A549 (cell line): Measurements from ENCODE around the gene PITPNM1. TPM values are rescaled to one million over a fixed set of nuclear protein-coding genes. Genes with fewer than 3 reads are reported as not detected.
A peak's percentile ranks its signal among the peaks of the same experiment; 100 is the strongest.

Source experiments
- BCL3 ChIP-seq: fragments of >200 bp; sonication (Bioruptor Twin); formaldehyde crosslinking; IDR thresholded peaks from 3 replicates; pipeline ENCODE4 v1.6.1; 2016
- BHLHE40 ChIP-seq: IDR thresholded peaks from 2 replicates; pipeline ENCODE4 v1.6.1; 2012; ENCODE audit warnings: low read depth, low read length, inconsistent platforms
- CBX2 ChIP-seq: fragments of 200-600 bp; sonication (generic); IDR thresholded peaks from 2 replicates; pipeline ENCODE4 v1.6.1; 2016; ENCODE audit warnings: low read depth, mild to moderate bottlenecking, borderline replicate concordance
- CBX8 ChIP-seq: fragments of 200-600 bp; sonication (generic); IDR thresholded peaks from 2 replicates; pipeline ENCODE4 v1.6.1; 2016
- CEBPB ChIP-seq, 2 experiments: fragments of >200 bp in 1 of 2; sonication (Bioruptor Twin) in 1 of 2; formaldehyde crosslinking in 1 of 2; IDR thresholded peaks; 2 replicates each; pipeline ENCODE4 v1.6.1; 2012 to 2016
- CHD2 ChIP-seq: fragments of 150-350 bp; IDR thresholded peaks from 2 replicates; pipeline ENCODE4 v1.6.1; 2014; ENCODE audit warnings: low read length; ENCODE audit not compliant: partially characterized antibody
- E2F6 ChIP-seq: IDR thresholded peaks from 2 replicates; pipeline ENCODE4 v1.6.1; 2012; ENCODE audit warnings: low read depth, borderline replicate concordance
- ELK1 ChIP-seq: fragments of 150-350 bp; IDR thresholded peaks from 2 replicates; pipeline ENCODE4 v1.6.1; 2014; ENCODE audit warnings: low read depth, mild to moderate bottlenecking, low read length
- FOSB ChIP-seq: fragments of 250-450 bp; sonication (Bioruptor Pico); IDR thresholded peaks from 2 replicates; pipeline ENCODE4 v1.5.0; 2020; ENCODE audit warnings: mild to moderate bottlenecking, moderate library complexity
- HOXA7 ChIP-seq: fragments of 250-450 bp; sonication (Bioruptor Pico); IDR thresholded peaks from 2 replicates; pipeline ENCODE4 v1.5.0; 2020; ENCODE audit warnings: mild to moderate bottlenecking, moderate library complexity
- HOXB13 ChIP-seq: fragments of 250-450 bp; sonication (Bioruptor Pico); IDR thresholded peaks from 2 replicates; pipeline ENCODE4 v1.5.0; 2020; ENCODE audit warnings: low read depth, mild to moderate bottlenecking, moderate library complexity
- JUNB ChIP-seq: fragments of >200 bp; sonication (Bioruptor Twin); formaldehyde crosslinking; IDR thresholded peaks from 2 replicates; pipeline ENCODE4 v1.6.1; 2016
- KDM1A ChIP-seq: fragments of 200-600 bp; sonication (generic); IDR thresholded peaks from 2 replicates; pipeline ENCODE4 v1.6.1; 2016; ENCODE audit warnings: low read depth, mild to moderate bottlenecking
- KDM5A ChIP-seq: fragments of 200-600 bp; sonication (generic); IDR thresholded peaks from 2 replicates; pipeline ENCODE4 v1.6.1; 2016; ENCODE audit warnings: antibody characterized with exemption, mild to moderate bottlenecking
- MAFK ChIP-seq: fragments of 450-650 bp; IDR thresholded peaks from 2 replicates; pipeline ENCODE4 v1.6.1; 2014; ENCODE audit not compliant: partially characterized antibody
- MAX ChIP-seq: IDR thresholded peaks from 2 replicates; pipeline ENCODE4 v1.6.1; 2012
- MAZ ChIP-seq: fragments of 150-350 bp; IDR thresholded peaks from 2 replicates; pipeline ENCODE4 v1.6.1; 2014; ENCODE audit warnings: antibody characterized with exemption, low read depth, low read length, borderline replicate concordance
- MYC ChIP-seq: IDR thresholded peaks from 2 replicates; pipeline ENCODE4 v1.6.1; 2012; ENCODE audit warnings: mild to moderate bottlenecking, inconsistent platforms, low read length, improper control_type of control experiment, borderline replicate concordance
- NFE2L2 ChIP-seq: fragments of 150-350 bp; conservative IDR thresholded peaks from 2 replicates; pipeline ENCODE4 v1.6.1; 2014; ENCODE audit warnings: low read length
- NR3C1 ChIP-seq: fragments of >200 bp; sonication (Bioruptor Twin); formaldehyde crosslinking; IDR thresholded peaks from 3 replicates; pipeline ENCODE4 v1.6.1; 2017
- PHF8 ChIP-seq: fragments of 200-600 bp; sonication (generic); IDR thresholded peaks from 2 replicates; pipeline ENCODE4 v1.6.1; 2016; ENCODE audit warnings: low read depth, mild to moderate bottlenecking, antibody characterized with exemption, moderate library complexity, borderline replicate concordance
- POLR2A ChIP-seq: IDR thresholded peaks from 2 replicates; pipeline ENCODE4 v1.6.1; 2012; ENCODE audit warnings: mild to moderate bottlenecking, low read length
- POLR2AphosphoS2 ChIP-seq: conservative IDR thresholded peaks from 2 replicates; pipeline ENCODE4 v1.6.1; 2012; ENCODE audit warnings: low read length, improper control_type of control experiment, inconsistent platforms
- RNF2 ChIP-seq: fragments of 200-600 bp; sonication (generic); IDR thresholded peaks from 2 replicates; pipeline ENCODE4 v1.6.1; 2016; ENCODE audit warnings: low read depth, mild to moderate bottlenecking, antibody characterized with exemption, moderate library complexity, borderline replicate concordance
- SMC3 ChIP-seq: fragments of >200 bp; sonication (Bioruptor Twin); formaldehyde crosslinking; IDR thresholded peaks from 3 replicates; pipeline ENCODE4 v1.6.1; 2018; ENCODE audit warnings: inconsistent platforms
- SREBF2 ChIP-seq: fragments of 450-650 bp; IDR thresholded peaks from 2 replicates; pipeline ENCODE4 v1.6.1; 2014; ENCODE audit warnings: mild to moderate bottlenecking, moderate library complexity
- TFCP2L1 ChIP-seq: fragments of 250-450 bp; sonication (Bioruptor Pico); IDR thresholded peaks from 2 replicates; pipeline ENCODE4 v1.5.0; 2021; ENCODE audit warnings: mild to moderate bottlenecking
- ZC3H11A ChIP-seq: fragments of 450-650 bp; IDR thresholded peaks from 2 replicates; pipeline ENCODE4 v1.6.1; 2014; ENCODE audit warnings: antibody characterized with exemption, mild to moderate bottlenecking
- ZFP36 ChIP-seq: fragments of 450-650 bp; IDR thresholded peaks from 2 replicates; pipeline ENCODE4 v1.6.1; 2014; ENCODE audit warnings: borderline replicate concordance; ENCODE audit not compliant: partially characterized antibody
- ZNF302 ChIP-seq: fragments of 250-450 bp; sonication (Bioruptor Pico); IDR thresholded peaks from 2 replicates; pipeline ENCODE4 v1.9.0; 2021; ENCODE audit warnings: inconsistent platforms, mild to moderate bottlenecking, moderate library complexity
- ZSCAN20 ChIP-seq: fragments of 250-450 bp; sonication (Bioruptor Pico); IDR thresholded peaks from 2 replicates; pipeline ENCODE4 v1.8.0; 2022; ENCODE audit warnings: mild to moderate bottlenecking, moderate library complexity
- polyA plus RNA-seq, 4 experiments: library from polyadenylated mRNA; depleted of rRNA in 3 of 4; stranded (reverse); fragments of >200 nt; fragmentation: RNase III in 1 of 4; extraction: RNeasy Plus Mini Kit Qiagen cat#74134 plus additional on column Dnase treatment in 1 of 4; gene quantifications; 2 replicates in 3 of 4; 3 replicates in 1 of 4; pipeline ENCODE4 v1.2.3, GENCODE V29; 2011 to 2017
- TF ChIP-seq, protein P1 (sequence below): fragments of 450-650 bp; IDR thresholded peaks from 2 replicates; pipeline ENCODE4 v1.6.1; 2014; ENCODE audit warnings: antibody characterized with exemption
- TF ChIP-seq, protein P2 (sequence below): fragments of 250-450 bp; sonication (Bioruptor Pico); IDR thresholded peaks from 2 replicates; pipeline ENCODE4 v1.5.0; 2020; ENCODE audit warnings: low read depth, mild to moderate bottlenecking, moderate library complexity
- TF ChIP-seq, protein P3 (sequence below): fragments of >200 bp; sonication (Bioruptor Twin); formaldehyde crosslinking; IDR thresholded peaks from 2 replicates; pipeline ENCODE4 v1.6.1; 2016
- TF ChIP-seq, protein P4 (sequence below): fragments of 200-600 bp; sonication (generic); IDR thresholded peaks from 2 replicates; pipeline ENCODE4 v1.6.1; 2016; ENCODE audit warnings: antibody characterized with exemption, mild to moderate bottlenecking, moderate library complexity

Gene PITPNM1
- polyA plus RNA-seq, 2 of the 4 experiments (the other 2 are of a cell fraction), result 14.2 to 42.0 TPM

GRCh38 chr11:67468759-67469507, 36.2 kb downstream of the PITPNM1 start, which contains the start of gene TMEM134 (continued):
- TF ChIP-seq BCL3 (peak; percentile 80; the same call in 2 of the 3 replicates), MAX (peak; percentile 74), HOXA7 (CRISPR knock-in tag) (no peak), BHLHE40 (no peak), MAZ (no peak; the same call in 1 of the 2 replicates), FOSB (CRISPR knock-in tag) (no peak), JUNB (no peak), ELK1 (no peak), TFCP2L1 (CRISPR knock-in tag) (no peak), SREBF2 (no peak), HOXB13 (CRISPR knock-in tag) (no peak), PHF8 (0 out of 2 replicates have a peak, but pooled peaks have one; percentile 22), ZFP36 (no peak), ZC3H11A (no peak), NR3C1 (no peak), ZNF302 (CRISPR knock-in tag) (no peak), KDM1A (no peak), POLR2A (peak; percentile 73), KDM5A (no peak; the same call in 1 of the 2 replicates), CHD2 (no peak), CBX2 (no peak), ZSCAN20 (CRISPR knock-in tag) (no peak), CEBPB (IDR thresholded peaks at IDR 0.05) (no peak), MAFK (no peak), CBX8 (no peak), SMC3 (peak; percentile 84), POLR2AphosphoS2 (no peak), E2F6 (0 out of 2 replicates have a peak, but pooled peaks have one; percentile 25), MYC (peak; percentile 71; the same call in 1 of the 2 replicates), NFE2L2 (no peak), RNF2 (no peak)
- TF ChIP-seq, protein P1, sequence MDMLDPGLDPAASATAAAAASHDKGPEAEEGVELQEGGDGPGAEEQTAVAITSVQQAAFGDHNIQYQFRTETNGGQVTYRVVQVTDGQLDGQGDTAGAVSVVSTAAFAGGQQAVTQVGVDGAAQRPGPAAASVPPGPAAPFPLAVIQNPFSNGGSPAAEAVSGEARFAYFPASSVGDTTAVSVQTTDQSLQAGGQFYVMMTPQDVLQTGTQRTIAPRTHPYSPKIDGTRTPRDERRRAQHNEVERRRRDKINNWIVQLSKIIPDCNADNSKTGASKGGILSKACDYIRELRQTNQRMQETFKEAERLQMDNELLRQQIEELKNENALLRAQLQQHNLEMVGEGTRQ, result no peak
- TF ChIP-seq, protein P2, sequence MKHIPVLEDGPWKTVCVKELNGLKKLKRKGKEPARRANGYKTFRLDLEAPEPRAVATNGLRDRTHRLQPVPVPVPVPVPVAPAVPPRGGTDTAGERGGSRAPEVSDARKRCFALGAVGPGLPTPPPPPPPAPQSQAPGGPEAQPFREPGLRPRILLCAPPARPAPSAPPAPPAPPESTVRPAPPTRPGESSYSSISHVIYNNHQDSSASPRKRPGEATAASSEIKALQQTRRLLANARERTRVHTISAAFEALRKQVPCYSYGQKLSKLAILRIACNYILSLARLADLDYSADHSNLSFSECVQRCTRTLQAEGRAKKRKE (CRISPR knock-in tag), result no peak
- TF ChIP-seq, protein P3, sequence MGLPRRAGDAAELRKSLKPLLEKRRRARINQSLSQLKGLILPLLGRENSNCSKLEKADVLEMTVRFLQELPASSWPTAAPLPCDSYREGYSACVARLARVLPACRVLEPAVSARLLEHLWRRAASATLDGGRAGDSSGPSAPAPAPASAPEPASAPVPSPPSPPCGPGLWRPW, result no peak
- TF ChIP-seq, protein P4, sequence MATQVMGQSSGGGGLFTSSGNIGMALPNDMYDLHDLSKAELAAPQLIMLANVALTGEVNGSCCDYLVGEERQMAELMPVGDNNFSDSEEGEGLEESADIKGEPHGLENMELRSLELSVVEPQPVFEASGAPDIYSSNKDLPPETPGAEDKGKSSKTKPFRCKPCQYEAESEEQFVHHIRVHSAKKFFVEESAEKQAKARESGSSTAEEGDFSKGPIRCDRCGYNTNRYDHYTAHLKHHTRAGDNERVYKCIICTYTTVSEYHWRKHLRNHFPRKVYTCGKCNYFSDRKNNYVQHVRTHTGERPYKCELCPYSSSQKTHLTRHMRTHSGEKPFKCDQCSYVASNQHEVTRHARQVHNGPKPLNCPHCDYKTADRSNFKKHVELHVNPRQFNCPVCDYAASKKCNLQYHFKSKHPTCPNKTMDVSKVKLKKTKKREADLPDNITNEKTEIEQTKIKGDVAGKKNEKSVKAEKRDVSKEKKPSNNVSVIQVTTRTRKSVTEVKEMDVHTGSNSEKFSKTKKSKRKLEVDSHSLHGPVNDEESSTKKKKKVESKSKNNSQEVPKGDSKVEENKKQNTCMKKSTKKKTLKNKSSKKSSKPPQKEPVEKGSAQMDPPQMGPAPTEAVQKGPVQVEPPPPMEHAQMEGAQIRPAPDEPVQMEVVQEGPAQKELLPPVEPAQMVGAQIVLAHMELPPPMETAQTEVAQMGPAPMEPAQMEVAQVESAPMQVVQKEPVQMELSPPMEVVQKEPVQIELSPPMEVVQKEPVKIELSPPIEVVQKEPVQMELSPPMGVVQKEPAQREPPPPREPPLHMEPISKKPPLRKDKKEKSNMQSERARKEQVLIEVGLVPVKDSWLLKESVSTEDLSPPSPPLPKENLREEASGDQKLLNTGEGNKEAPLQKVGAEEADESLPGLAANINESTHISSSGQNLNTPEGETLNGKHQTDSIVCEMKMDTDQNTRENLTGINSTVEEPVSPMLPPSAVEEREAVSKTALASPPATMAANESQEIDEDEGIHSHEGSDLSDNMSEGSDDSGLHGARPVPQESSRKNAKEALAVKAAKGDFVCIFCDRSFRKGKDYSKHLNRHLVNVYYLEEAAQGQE, result no peak
